Stimulated activated CD8-positive, alpha-beta memory T cell treated with anti-CD3 and anti-CD28 coated beads, Interleukin-7, amount 100 ng/mL, for 4 hours (primary cell): Measurements from ENCODE around the gene CFAP68.

ENCODE experiments used
- DNase-seq, 2 donors: peaks; one replicate each; pipeline ENCODE4 v3.0.0-alpha.2; 2020; ENCODE audit warnings: low read depth in 2 of 2

The CFAP68 gene, protein sequence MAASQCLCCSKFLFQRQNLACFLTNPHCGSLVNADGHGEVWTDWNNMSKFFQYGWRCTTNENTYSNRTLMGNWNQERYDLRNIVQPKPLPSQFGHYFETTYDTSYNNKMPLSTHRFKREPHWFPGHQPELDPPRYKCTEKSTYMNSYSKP

DNA sequence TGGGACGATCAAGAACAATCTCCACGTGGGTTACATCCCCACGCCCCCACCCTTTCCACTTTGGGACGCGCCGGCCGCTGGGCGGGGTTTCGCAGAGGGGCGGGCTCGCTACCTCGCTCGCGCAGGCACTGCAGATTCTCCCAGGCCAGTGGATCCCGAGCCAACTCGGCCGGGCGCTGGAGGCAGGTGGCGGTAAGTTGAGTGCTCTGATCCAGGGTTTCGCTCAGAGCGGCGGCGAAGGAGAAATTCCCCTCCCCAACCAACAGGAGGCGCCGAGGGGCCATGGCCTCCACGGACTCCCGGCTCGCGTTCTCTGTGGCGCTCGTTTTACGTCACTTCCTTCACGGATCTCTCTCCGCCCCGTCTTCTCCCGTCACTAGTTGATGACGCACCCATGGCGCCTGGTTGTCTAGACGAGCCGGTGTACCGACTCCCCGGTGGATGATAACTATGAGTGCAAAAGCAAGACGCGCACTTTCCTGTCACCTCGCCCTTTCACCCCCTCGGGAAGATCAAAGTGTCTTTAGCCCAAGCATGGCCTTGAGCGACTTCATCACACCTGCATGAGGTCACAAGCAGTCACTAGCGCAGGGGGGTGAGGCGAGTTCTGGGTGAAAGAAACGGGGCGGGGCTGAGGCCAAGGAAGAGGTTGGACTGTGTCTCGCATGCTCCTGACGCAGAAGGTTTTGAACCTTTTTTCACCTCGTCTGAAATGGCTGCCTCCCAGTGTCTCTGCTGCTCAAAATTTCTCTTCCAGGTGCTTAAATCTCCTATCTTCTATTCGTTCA lies at the start of gene CFAP68, which contains the start of gene FDXACB1:
Gene CFAP68, plus strand, starts transcription at position 693 of the 788 bp plus-strand sequence. Its CDS starts 20 bp downstream, at position 713.
Gene FDXACB1, minus strand, starts transcription at position 317 of the 788 bp plus-strand sequence. Its CDS starts 33 bp downstream, at position 284.
- peak; percentile 89 to 94 for DNase-seq

DNA sequence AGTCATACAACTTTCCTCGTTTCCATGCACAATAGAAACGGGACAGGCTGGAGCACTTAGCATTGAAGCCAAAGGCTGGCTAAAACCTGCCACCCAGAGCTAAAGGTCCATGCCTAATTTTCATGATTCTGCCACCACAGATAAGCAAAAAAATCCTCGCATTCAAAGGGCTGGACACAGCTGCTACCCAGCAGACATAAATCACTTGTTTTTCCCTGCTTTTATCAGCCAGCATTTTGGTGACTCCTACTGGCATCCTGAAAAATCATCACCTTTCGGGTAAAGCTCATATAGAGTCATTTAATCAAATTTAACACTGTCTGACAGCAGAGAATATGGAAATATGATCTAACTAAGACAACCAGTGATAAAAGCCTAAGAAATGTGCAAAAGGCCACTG lies 45.8 kb upstream of the CFAP68 start:
- DNase-seq, result no peak

DNA sequence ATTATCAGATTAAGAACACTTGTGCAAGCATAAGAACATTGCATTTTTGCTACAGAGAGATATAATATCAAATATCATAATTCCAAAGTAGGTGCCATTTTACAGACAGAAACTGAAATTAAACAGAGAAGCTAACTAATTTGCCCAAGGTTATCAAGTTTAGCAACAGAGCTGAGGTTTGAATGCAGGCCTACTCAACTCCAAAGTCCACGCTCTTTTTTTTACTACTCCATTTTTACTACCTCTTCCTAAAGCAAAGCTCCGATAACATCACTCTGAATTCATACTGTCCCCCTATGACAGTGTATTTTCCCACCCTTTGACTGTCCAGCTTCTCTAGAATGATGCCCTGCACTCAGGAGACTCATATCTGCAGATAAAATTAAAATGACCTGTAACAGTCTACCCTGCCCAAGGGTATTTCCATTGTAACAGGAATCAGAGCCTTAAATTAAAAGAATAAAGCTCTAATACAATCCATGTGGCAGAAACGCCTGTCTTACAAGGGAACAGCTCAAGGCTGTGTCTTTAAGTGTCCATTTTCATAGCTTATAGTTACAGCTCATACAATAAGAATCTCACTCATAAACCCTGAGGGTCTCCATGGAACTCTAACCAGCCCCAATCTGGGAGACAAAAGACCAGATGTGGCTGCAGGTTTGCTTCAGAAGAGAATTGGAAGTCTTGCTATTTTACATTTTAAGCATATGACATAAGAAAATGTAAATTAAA lies 44.7 kb upstream of the CFAP68 start:
- no peak for DNase-seq

DNA sequence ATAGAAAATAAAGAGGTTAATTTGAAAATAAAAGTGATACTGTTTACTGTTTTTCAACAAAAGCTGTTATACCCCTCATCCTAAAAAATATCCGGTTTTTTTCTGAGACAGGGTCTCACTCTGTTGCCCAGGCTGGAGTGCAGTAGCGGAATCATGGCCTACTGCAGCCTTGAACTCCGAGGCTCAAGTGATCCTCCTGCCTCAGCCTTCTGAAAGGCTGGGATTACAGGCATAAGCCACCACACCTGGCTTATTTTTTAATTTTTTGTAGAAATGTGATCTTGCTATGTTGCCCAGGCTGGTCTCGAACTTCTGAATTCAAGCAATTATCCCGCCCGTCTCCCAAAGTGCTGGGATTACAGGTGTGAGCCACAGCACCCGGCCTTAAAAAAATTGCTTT lies 43.7 kb upstream of the CFAP68 start:
- DNase-seq, result no peak

DNA sequence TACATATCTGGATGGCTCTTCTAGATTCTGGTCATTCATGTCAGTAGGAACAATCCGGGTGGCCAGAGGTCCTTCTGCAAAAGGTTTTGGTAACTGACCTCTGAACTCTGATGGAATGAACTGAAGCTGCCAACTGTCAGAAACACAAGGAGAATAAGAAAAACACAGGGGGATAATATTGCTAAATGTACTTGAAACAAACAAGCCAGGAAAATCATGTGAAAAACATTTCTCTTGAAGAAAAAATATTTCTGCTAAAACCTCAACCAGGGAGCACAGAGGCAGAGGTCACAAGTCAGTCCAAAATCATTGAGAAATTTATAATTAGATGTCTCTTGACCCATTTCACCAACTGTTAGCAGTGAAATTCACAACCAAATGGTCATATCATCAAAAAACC lies 43.2 kb upstream of the CFAP68 start:
- no peak for DNase-seq

DNA sequence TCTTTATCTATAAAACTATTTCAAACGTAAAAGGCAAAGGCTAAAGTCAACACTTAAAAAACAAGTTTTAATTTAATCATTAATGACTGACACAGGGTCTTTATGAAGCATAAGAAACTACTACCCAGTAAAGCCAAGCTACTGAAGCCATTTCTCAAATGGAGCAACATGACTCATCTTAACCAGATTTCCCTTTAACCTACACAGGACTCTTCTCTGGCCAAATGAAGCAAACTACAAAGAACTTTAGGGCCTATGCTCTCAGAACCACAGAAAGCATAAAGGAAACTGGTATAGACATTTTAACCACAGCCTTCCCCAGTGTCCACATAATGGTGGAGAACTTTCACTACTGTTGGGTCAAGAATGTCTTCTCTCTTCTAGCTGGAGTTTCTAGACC lies 42.6 kb upstream of the CFAP68 start:
- no peak for DNase-seq

DNA sequence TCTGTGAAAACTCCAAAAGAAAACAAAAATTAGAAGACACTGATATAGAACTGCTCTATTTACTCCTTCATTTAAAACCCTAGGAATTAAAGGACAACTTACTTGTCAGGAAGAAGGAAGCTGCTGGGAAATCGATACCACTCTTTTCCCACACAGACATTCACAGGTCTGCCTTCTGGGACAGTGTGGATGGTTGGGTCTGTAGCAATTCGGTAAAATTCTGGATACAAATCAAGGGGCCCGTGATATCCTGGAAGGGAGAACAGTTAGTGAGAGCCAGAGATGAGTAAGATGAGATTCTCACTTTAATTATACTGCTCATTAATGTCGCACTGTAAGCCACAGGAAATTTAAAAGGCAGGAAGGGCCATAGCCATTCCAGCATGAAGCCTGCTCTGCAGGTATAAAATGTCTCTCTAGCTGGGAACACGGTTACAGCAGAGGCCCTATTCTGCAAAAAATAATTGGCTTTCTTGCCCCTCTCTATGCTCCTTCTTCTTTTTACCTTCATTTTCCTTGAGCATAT lies 41.9 kb upstream of the CFAP68 start:
- DNase-seq, result no peak

DNA sequence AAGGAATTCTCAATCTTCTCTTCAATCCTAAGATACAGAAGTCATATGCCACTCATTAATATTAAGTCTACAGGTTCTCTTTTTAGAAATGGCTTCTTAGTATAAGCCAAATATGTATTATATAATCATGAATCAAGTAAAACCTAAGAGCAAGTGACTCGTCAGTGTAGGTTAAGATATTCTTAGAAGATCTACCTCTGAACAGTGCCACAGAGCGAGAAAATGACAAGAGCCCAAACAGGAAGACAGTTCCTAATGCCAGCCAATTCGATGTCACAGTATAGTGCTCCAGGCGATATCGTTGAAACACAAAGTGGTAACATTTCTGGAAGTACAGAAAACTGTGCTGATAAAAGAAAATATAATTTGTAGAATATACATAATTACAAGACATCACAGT lies 41.3 kb upstream of the CFAP68 start:
- DNase-seq, result no peak

DNA sequence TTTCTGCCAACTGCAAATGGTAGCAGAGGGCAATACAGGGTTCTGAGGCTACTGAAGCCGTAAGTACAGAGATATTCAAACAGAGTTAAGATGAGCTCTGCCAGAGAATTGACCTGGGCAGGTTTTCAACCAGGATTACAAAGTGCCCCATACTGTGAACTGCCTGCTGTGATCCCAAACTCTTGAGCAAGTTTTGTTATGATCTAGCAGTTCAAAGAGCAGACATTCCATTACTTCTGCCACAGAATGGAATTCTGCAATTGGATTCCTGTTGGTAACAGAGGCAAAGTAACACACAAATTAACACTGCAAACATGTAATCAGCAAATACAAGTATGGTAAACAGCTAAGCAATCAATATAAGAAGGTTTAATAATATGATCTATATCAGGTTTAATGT lies 39.2 kb upstream of the CFAP68 start:
- DNase-seq, result no peak

DNA sequence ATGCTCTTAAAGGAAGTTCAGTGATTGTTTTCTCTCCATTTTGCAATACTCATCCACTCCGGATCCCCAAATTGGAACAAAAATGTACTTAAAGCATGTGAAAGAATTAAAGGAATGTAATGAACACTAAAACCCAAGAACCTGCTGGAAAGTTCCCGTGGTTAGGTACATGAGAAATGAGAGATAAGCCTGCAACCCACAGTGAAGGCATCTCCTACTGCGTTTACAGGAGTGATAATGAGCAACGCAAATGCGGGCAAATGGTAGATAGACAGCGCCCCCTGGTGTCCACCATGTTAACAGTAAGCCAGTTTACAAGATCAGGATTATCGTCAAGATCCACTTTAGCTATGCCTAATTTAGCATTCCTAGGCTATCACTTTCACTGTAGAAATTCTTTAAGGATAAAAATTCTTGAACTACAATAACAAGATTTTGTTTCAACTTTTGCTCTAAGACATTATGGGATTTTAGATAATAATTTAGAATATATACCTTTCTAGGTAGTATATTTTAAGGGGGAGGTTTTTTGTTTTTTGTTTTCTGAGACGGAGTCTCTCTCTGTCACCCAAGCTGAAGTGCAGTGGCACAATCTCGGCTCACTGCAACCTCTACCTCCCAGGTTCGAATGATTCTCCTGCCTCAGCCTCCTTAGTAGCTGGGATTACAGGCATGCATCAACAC lies 37.8 kb upstream of the CFAP68 start:
- peak; percentile 70 to 81 for DNase-seq

DNA sequence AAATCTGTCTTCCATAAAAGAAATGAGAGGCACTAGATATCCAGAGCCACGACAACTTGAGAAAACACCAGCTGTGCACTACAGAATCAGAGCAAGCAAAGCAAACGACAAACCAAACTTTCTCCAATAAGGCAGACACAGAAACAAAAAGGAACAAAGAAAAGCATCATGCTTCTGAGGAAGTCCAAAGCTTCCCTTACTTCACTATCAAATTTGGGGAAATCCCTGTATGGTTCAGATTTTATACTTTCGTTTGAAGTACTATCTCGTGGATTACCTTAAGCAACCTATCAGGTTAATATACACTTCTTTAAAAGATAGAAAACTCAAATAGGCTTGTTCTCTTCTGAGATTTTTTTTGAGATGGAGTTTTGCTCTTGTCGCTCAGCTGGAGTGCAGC lies 35.7 kb upstream of the CFAP68 start:
- DNase-seq, result no peak

DNA sequence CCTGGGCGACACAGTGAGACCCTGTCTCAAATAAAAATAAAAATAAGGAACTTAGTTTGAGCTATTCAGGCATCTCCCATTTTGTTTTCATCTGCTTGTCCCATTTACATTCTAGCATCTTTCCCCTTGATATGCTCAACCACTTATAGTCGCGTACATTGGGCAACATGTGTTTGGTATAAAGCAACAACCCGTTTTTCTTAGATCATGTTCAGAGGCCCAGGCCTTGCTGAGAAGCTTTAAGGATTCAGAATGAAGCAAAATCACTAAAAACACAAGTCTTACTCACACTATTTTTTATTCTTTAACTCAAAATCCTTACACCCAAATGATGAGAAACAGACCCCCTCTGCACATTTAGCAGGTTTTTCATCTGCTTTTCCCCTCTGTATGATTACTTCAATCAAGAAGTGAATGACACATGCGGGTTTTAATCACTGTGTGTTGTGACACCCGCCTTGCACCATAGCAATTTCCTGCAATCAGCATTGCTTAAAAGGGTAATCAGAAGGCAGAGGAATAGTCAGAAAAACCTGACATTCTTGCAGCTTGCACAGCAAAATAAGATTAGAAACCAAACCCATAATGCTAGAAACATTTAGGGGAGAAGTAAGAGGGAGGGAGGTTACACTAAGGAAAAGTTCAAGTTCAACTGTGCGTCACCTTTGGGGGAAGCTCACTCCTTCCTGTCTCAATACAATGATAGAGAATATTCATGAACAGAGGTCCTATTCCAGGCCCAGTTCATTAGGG lies 33.9 kb upstream of the CFAP68 start:
- no peak for DNase-seq

DNA sequence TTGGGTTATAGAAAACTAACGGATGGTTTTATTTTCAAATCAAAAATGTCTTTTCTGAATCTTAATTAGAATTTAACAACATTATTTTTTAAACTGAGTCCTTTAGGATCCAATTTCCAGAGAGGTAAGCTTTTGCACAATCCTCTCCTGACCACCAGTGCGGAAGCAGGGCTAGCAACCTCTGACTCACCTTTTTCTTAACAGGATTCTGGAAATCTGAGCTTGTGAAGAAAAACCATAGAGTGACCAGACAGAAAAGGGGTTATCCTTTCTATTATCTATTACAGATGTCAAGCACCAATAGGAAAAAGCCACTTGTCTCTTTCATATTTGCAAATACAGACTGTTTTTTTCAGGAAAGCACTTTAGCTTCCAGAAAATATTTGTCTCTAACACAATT lies 33.3 kb upstream of the CFAP68 start:
- no peak for DNase-seq

DNA sequence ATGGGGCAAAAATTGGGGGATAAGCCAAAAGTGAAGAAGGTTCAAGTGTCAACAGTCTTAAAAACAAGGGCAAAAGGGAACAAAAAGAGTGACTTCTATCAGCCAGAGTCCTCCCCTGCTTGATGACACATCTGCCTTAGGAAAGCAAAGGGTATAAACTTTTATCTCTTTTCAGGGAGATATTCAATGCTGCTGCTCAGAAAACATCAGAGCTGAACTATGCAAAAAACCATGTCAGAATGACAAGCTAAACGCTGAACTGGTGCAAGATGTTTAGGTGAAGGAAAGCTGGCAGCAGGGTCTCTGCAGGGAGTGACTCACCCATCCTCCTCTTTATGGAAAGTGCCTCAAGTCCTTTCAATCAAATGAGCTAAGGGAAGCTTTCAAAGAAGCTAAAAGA lies 32.7 kb upstream of the CFAP68 start:
- DNase-seq, result no peak

DNA sequence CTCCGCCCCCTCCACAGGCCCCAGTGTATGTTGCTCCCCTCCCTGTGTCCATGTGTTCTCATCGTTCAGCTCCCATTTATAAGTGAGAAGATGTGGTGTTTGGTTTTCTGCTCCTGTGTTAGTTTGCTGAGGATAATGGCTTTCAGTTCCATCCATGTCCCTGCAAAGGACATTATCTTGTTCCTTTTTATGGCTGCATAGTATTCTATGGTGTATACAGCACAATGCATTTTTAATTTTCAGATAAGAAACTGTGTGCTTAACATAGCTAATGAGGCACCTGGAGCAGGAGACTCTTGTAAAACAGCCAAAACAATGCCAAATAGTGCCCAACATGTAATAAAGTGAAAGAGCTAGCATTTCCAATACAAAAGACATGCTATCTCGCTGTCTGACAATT lies 29.7 kb upstream of the CFAP68 start:
- DNase-seq, result no peak

DNA sequence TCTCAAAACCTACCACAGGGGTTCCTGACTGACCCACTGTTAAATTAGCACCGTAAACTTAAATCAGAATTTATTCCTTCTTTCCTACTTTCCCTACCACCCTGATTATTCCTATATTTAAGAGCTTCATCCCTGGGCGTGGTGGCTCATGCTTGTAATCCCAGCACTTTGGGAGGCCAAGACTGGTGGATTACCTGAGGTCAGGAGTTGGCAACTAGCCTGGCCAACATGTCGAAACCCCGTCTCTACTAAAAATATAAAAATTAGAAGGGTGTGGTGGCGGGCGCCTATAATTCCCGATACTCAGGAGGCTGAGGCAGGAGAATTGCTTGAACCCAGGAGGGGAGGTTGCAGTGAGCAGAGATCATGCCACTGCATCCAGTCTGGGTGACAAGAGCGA lies 28.3 kb upstream of the CFAP68 start:
- DNase-seq, result no peak

DNA sequence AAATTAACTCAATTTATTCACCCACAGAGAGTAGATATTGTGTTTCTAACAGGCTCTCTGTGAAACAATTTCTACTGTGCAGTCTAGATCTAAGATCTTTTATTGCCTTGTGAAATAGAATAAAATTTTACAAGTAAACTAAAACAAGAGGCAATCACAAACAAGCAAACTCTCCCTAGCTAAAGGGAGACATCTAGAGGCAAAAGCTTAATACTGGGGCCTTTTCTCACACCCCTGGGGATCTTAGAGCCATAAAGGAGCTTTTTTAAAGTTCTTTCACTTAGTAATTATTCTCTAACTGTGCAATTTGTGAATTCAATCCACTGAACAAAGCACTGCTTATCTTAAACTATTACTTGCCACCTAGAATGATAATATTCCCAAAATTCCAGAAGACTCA lies 27.7 kb upstream of the CFAP68 start:
- no peak for DNase-seq

DNA sequence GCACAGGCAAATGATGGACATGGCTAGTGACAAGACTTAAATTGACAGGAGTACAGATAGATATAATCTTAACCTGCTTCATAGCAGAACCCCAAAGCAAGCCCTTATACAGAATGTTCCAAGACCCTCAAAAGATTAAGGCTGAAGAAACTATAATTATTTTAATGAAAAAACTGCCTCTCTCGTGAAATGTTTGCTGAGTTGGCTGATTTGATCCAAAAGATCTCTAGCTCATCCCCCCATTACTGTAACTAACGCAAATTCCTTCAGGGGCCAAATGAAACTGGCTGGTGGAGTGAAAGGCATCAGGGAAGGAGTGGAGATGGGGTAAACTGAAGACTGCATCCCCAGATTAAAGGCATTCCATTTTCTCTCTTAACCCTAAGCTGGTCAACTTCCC lies 27.2 kb upstream of the CFAP68 start:
- DNase-seq, result no peak

DNA sequence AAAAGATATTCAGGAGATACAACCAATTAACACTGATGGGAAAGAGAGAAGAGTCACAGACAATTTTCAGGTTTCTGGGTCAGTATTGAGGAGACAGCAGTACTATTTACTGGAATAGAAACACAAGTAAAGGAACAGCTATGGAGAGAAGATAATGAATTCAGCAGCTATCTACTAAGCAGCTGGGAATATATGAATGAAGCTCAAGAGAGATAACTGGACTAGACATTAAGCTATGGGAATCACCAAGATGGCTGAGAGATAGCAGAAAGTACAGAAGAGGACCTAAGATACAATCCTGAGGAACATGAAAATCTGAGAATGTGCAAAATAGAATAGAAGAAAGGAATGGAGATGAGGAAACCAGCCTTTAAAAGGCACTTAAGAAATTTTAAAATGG lies 23.8 kb upstream of the CFAP68 start:
- no peak for DNase-seq

DNA sequence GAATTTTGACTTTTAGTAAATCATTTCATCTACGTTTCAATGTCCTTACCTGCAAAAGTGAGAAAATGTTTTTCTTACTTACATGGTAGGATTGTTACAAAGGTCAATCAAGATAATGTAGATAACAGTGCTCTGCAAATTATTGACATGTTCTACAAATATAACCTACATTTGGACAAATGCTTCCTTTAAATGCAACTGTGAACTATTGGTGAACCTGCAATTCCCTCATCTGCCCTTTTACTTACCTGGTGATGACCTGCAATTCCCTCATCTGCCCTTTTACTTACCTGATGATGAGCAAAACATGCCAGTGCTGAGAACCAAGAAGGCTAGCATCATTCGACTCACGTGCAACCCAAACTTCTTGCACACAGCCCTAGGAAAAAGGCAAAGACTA lies 19.1 kb upstream of the CFAP68 start:
- no peak for DNase-seq

DNA sequence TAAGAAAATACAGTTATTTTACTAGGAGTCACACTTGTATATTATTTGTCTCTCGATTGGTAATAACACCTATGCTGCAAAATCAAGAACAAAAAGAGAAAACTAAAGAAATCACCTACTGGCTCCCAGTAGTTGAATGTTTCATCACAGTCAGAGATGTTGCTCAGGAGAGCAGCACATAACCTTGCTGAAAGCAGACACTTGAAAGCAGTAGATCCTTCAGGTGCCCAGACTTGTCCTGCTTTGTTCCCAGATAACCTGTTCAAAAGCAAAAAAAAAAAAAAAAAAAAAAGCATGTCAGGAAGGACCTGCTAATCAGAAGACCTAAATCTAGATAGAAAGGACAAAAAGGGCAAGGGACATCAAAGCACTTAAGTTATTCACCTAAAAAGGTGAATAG lies 9.2 kb upstream of the CFAP68 start:
- DNase-seq, result no peak
